Neuronal stem cell (in vitro differentiated cells): ENCODE data around the gene TECPR2.

Experiments
- DNase-seq: peaks from one replicate; pipeline ENCODE4 v3.0.0-alpha.2; 2013; ENCODE audit warnings: low spot score
- H2AFZ ChIP-seq: one replicate; pipeline ENCODE4 v1.6.1; 2013; ENCODE audit warnings: mild to moderate bottlenecking, low read length, inconsistent platforms
- H2AK5ac ChIP-seq: 2 replicates; pipeline ENCODE4 v1.6.1; 2013; ENCODE audit warnings: low read depth, mild to moderate bottlenecking, inconsistent platforms, low read length, moderate library complexity, mixed read lengths
- H2BK120ac ChIP-seq: 2 replicates; pipeline ENCODE4 v1.6.1; 2013; ENCODE audit warnings: low read depth, mild to moderate bottlenecking, inconsistent platforms, low read length, moderate library complexity, mixed read lengths
- H2BK12ac ChIP-seq: one replicate; pipeline ENCODE4 v1.6.1; 2013; ENCODE audit warnings: low read length, inconsistent platforms
- H2BK15ac ChIP-seq: 2 replicates; pipeline ENCODE4 v1.6.1; 2013; ENCODE audit warnings: mild to moderate bottlenecking, low read length, inconsistent platforms, mixed read lengths
- H2BK5ac ChIP-seq: one replicate; pipeline ENCODE4 v1.6.1; 2013; ENCODE audit warnings: inconsistent platforms, mild to moderate bottlenecking, low read length, moderate library complexity
- H3K14ac ChIP-seq: one replicate; pipeline ENCODE4 v1.6.1; 2013; ENCODE audit warnings: low read length, inconsistent platforms
- H3K18ac ChIP-seq: 2 replicates; pipeline ENCODE4 v1.6.1; 2013; ENCODE audit warnings: low read length, inconsistent platforms
- H3K23ac ChIP-seq: 2 replicates; pipeline ENCODE4 v1.6.1; 2013; ENCODE audit warnings: low read depth, mild to moderate bottlenecking, mixed read lengths, low read length, inconsistent platforms; ENCODE audit not compliant: poor library complexity
- H3K27ac ChIP-seq: replicated peaks from 3 replicates; pipeline ENCODE4 v1.5.1; 2013; ENCODE audit warnings: low read length, inconsistent platforms
- H3K27me3 ChIP-seq, 3 experiments: 2 replicates each; pipeline ENCODE4 v1.6.1; 2013; ENCODE audit warnings: low read length in 3 of 3, mild to moderate bottlenecking in 2 of 3, inconsistent platforms in 1 of 3, low read depth in 1 of 3, mixed read lengths in 1 of 3, moderate library complexity in 1 of 3; ENCODE audit not compliant: control insufficient read depth in 3 of 3, insufficient read depth in 3 of 3
- H3K36me3 ChIP-seq, 2 donors: replicated peaks in 1 of 2; 2 replicates each; pipeline ENCODE4 v1.6.1; 2013; ENCODE audit warnings: low read length in 2 of 2; ENCODE audit not compliant: control insufficient read depth in 2 of 2, insufficient read depth in 2 of 2
- H3K4ac ChIP-seq: 2 replicates; pipeline ENCODE4 v1.6.1; 2013; ENCODE audit warnings: inconsistent platforms, mild to moderate bottlenecking, low read length, moderate library complexity
- H3K4me1 ChIP-seq, 2 donors: 1 replicate in 1 of 2; 2 replicates in 1 of 2; pipeline ENCODE4 v1.6.1; 2013; ENCODE audit warnings: low read length in 2 of 2, low read depth in 1 of 2; ENCODE audit not compliant: control insufficient read depth in 2 of 2, insufficient read depth in 1 of 2
- H3K4me2 ChIP-seq: one replicate; pipeline ENCODE4 v1.6.1; 2013; ENCODE audit warnings: mild to moderate bottlenecking, low read length, inconsistent platforms; ENCODE audit not compliant: insufficient read depth, poor library complexity, severe bottlenecking
- H3K4me3 ChIP-seq, 2 donors: 2 replicates each; pipeline ENCODE4 v1.5.1; 2013; ENCODE audit warnings: low read length in 2 of 2, mild to moderate bottlenecking in 2 of 2, inconsistent platforms in 1 of 2, moderate library complexity in 1 of 2
- H3K79me1 ChIP-seq: one replicate; pipeline ENCODE4 v1.6.1; 2013; ENCODE audit warnings: low read depth, mild to moderate bottlenecking, inconsistent platforms, low read length, moderate library complexity
- H3K9ac ChIP-seq: one replicate; pipeline ENCODE4 v1.6.1; 2013; ENCODE audit warnings: mild to moderate bottlenecking, low read depth, low read length, inconsistent platforms; ENCODE audit not compliant: poor library complexity
- H3K9me3 ChIP-seq, 2 donors: replicated peaks in 1 of 2; 2 replicates each; pipeline versions ENCODE3 to v1.6.1; 2013; ENCODE audit warnings: low read length in 2 of 2, mild to moderate bottlenecking in 2 of 2, inconsistent platforms in 1 of 2, low read depth in 1 of 2, mixed read lengths in 1 of 2, moderate library complexity in 1 of 2; ENCODE audit not compliant: control insufficient read depth in 2 of 2, insufficient read depth in 1 of 2
- H4K8ac ChIP-seq: one replicate; pipeline ENCODE4 v1.6.1; 2013; ENCODE audit warnings: low read depth, mild to moderate bottlenecking, inconsistent platforms, low read length, moderate library complexity
- H4K91ac ChIP-seq: one replicate; pipeline ENCODE4 v1.6.1; 2013; ENCODE audit warnings: low read length, low read depth, mild to moderate bottlenecking, inconsistent platforms; ENCODE audit not compliant: poor library complexity
- whole genome bisulfite sequencing, 2 donors: extraction: QIAGEN DNeasy Blood & Tissue Kit; methylation state at CpG; one replicate each; pipeline ENCODE4 v1.1.7; 2013; ENCODE audit warnings: missing lambda C conversion rate in 2 of 2, mixed read lengths in 1 of 2; ENCODE audit not compliant: insufficient read length in 2 of 2, insufficient replicate concordance in 1 of 2; ENCODE audit errors: extremely low coverage in 2 of 2; 5-methylcytosine and 5-hydroxymethylcytosine counted together

Gene TECPR2

DNA sequence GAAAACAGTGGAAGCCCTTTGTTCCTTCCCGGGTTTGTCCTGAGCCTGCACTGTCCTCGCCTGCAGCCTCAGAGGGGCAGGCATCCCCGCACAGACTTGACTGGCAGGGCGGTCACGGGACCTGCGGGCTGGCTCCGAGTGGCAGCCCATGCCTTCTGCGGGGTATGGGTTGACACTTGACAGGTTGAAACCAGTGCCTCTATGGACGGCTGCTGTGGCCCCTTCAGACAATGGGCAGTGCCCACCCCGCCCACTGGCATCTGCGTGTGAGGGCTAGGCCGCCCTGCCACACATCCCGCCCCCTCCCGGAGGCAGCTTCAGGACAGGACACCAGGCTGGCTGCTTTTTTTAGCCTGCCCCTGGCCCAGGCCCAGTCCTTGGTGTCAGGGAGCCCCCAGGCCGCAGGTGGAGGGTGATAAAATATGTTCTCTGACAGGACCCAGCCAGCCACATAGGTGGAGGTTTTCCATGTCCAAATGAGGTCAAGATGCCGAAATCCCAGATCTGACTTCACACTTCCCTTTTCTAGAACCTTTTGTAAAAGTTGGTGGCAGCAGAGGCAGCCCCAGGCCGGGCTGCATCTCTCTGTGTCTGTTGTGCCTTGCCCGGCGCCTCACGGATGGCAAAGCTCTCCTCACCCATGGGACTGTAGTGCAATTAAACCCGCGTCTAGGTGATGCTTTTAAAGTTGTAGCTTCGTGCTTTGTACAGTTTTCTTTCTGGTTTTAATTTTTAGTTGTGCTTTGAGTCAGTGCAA lies 136.8 kb downstream of the TECPR2 start:
- no peak overlapping the region for H2AFZ ChIP-seq
- no peak overlapping the region for H4K8ac ChIP-seq
- H3K4me2 ChIP-seq: no peak overlapping the region
- H3K9ac ChIP-seq: peak overlapping the region; percentile 78
- H3K4me3 ChIP-seq: no peak overlapping the region
- no peak overlapping the region for H3K14ac ChIP-seq
- no peak overlapping the region for H3K23ac ChIP-seq
- H4K91ac ChIP-seq: no peak overlapping the region
- no peak overlapping the region for H2AK5ac ChIP-seq
- H3K4me1 ChIP-seq: no peaks in the 10 kb centered on the region
- H3K27ac ChIP-seq: no peak overlapping the region
- no peaks in the 10 kb centered on the region for H3K27me3 ChIP-seq
- DNase-seq: no peak
- H2BK5ac ChIP-seq: no peak overlapping the region
- no peak overlapping the region for H3K4ac ChIP-seq
- peaks cover 3% of the 10 kb centered on the region for H3K79me1 ChIP-seq
- H3K36me3 ChIP-seq: peaks cover 17 to 32% of the 10 kb centered on the region in 2 donors
- no peak overlapping the region for H2BK15ac ChIP-seq
- WGBS, 2 donors: no CpG with 5 or more reads among the region's 23 CpGs
- no peak overlapping the region for H3K18ac ChIP-seq
- H3K9me3 ChIP-seq: no peaks in the 10 kb centered on the region
- no peak overlapping the region for H2BK12ac ChIP-seq
- H2BK120ac ChIP-seq: no peak overlapping the region

DNA sequence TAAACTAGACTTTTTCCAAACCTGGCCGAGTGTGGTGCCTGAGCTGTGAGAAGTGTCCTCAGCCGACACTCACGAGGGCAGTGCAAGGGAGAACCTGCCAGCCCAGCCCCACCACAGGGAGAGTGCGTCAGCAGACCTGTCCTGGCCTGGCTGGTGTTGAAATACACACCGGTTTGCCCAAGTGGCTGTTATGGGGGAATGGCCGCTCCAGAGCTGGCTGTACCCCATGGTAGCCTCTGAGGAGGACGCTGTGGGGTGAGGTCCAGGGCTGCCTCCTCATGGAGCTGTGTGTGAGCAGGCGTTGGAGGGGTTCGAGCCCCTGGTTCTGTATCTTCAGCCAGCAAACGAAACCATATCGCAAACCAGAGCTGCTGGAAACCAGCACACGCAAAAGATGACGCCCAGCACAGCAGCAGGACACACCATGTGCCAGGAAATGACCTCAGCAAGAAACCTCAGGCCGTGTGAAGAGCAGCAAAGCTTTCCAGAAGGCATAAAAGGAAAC lies 137.5 kb downstream of the TECPR2 start:
- Histone ChIP-seq H3K9me3 (no peaks in the 10 kb centered on the region), H4K91ac (no peak overlapping the region), H3K36me3 (peaks cover 17 to 32% of the 10 kb centered on the region in 2 donors), H3K9ac (no peak overlapping the region), H3K18ac (peak overlapping the region; percentile 16), H3K4me2 (no peak overlapping the region), H3K4me3 (peak overlapping the region in 1 of 2 donors; percentile 3), H3K27me3 (no peaks in the 10 kb centered on the region), H3K79me1 (peaks cover 3% of the 10 kb centered on the region), H2AFZ (no peak overlapping the region), H2BK12ac (no peak overlapping the region), H3K4me1 (no peaks in the 10 kb centered on the region), H3K14ac (peak overlapping the region; percentile 2), H2BK120ac (no peak overlapping the region), H2BK15ac (no peak overlapping the region), H3K27ac (no peak overlapping the region), H3K23ac (peak overlapping the region; percentile 37), H3K4ac (no peak overlapping the region), H4K8ac (no peak overlapping the region), H2BK5ac (no peak overlapping the region), H2AK5ac (no peak overlapping the region)
- no CpG with 5 or more reads among the region's 14 CpGs for WGBS, 2 donors
- no peak for DNase-seq

DNA sequence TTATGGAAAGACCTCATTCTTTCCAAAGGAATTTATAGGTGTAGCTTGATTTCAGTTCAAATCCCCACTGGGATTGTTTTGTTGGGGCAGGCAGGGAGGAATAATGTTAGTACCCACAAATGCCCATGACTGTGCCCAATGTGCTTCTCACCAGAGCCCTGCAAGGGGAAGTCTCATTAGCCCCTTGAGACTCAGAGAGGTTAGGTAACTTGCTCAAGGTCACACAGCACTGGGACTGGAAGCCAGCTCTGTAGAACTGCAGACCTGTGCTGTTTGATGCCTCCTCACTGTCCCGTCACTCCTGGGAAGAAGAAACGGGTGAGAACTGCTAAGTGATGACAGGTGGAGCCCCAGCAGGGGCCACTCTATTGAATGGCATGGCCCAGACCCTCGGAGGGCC lies 138.0 kb downstream of the TECPR2 start:
- no peak overlapping the region for H2BK12ac ChIP-seq
- no peak overlapping the region for H3K14ac ChIP-seq
- H2BK15ac ChIP-seq: no peak overlapping the region
- no peak overlapping the region for H4K8ac ChIP-seq
- no peak overlapping the region for H3K23ac ChIP-seq
- no peak overlapping the region for H2BK5ac ChIP-seq
- H3K9me3 ChIP-seq: no peaks in the 10 kb centered on the region
- no peak overlapping the region for H3K4ac ChIP-seq
- DNase-seq: no peak
- no peak overlapping the region for H2AK5ac ChIP-seq
- no peak overlapping the region for H3K27ac ChIP-seq
- H2BK120ac ChIP-seq: no peak overlapping the region
- H3K36me3 ChIP-seq: peaks cover 19 to 37% of the 10 kb centered on the region in 2 donors
- peaks cover 3% of the 10 kb centered on the region for H3K79me1 ChIP-seq
- peak overlapping the region; percentile 6 for H3K18ac ChIP-seq
- no peaks in the 10 kb centered on the region for H3K4me1 ChIP-seq
- WGBS, 2 donors: no CpG with 5 or more reads among the region's 3 CpGs
- no peak overlapping the region for H3K9ac ChIP-seq
- H4K91ac ChIP-seq: no peak overlapping the region
- no peak overlapping the region for H3K4me2 ChIP-seq
- no peak overlapping the region for H2AFZ ChIP-seq
- H3K27me3 ChIP-seq: no peaks in the 10 kb centered on the region
- H3K4me3 ChIP-seq: no peak overlapping the region

DNA sequence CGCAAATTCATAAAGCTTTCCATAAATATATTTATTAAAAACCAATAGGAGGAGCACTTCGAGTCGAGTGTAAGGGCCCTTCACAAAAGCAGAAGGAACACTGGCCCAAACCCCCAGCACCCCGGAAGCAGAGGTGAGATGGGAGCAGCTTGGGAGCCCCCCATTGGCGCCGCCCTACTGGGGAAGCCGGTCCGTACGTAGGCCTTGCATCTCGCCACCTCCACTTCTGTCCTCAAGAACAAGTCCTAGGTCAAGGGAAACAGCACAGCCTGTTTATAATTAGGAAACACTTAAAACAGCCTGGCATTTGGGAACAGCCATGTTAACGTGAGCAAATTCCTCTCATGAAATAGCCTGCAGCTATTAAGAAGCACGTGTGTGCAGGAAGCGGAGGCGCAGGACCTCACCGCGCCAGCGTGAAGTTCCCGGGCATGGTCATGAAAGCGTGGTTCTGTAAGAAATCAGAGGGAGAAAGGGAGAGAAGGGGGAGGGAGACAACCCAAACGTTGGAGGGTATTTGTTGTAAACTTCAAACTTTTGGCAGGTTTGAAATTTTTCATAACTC lies 139.1 kb downstream of the TECPR2 start:
- Histone ChIP-seq H3K4me1 (no peaks in the 10 kb centered on the region), H2AFZ (no peak overlapping the region), H3K4me2 (no peak overlapping the region), H2BK12ac (no peak overlapping the region), H3K4ac (no peak overlapping the region), H2BK15ac (no peak overlapping the region), H2BK120ac (no peak overlapping the region), H3K23ac (no peak overlapping the region), H3K36me3 (peaks cover 28 to 49% of the 10 kb centered on the region in 2 donors), H3K9ac (no peak overlapping the region), H3K79me1 (peaks cover 3% of the 10 kb centered on the region), H4K91ac (no peak overlapping the region), H3K27me3 (no peaks in the 10 kb centered on the region), H3K27ac (peak overlapping the region; percentile 7), H2AK5ac (no peak overlapping the region), H3K9me3 (no peaks in the 10 kb centered on the region), H3K18ac (no peak overlapping the region), H3K14ac (no peak overlapping the region), H4K8ac (no peak overlapping the region), H2BK5ac (no peak overlapping the region), H3K4me3 (no peak overlapping the region)
- no peak for DNase-seq
- WGBS, 2 donors: no CpG with 5 or more reads among the region's 20 CpGs
